ENCODE data around the gene CABP1.
A peak's percentile ranks its signal among the peaks of the same experiment; 100 is the strongest.
"Not testable (repeated sequence)": the region's sequence is repeated elsewhere in the genome, so short reads cannot be mapped to it uniquely, and the experiment has no call there.

Gene CABP1

GRCh38 chr12:120668091-120668867 is 27.9 kb downstream of the CABP1 start:
- no peak for DNase-seq (ENCODE audit: low read depth)

GRCh38 chr12:120668868-120669840 is 28.7 kb downstream of the CABP1 start:
- DNase-seq (ENCODE audit: low read depth) = no peak

GRCh38 chr12:120670237-120670636 is 29.8 kb downstream of the CABP1 start:
- DNase-seq (ENCODE audit: low read depth) = not testable (repeated sequence)

- DNase-seq (ENCODE audit: low read depth) = no peak
Measured at GRCh38 chr12:120670667-120671066, 30.2 kb downstream of the CABP1 start.

DNA sequence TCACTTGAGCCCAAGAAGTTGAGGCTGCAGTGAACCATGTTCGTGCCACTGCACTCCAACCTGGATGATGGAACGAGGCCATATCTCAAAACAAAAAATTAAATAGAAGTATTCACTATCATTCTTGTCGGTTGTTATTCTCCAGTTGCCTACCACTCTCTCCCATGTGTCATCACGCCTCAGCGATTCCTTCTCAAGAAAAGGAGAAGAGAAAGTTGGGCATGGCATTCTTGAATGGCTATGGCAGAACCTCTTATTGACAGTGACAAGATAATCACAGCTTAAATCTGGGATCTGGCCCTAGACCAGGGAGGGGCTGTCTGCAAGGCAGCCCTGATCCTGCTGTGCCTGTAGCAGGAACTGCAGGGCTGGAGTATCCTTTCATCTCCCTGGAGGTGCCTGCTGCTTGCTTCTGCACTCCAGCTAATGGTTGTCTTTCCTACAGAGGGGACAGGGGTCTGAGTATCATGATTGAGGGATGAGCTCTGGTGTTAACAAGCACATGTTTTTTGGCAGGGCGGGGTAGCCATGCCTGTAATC is 33.7 kb downstream of the CABP1 start:
- DNase-seq (ENCODE audit: low read depth) = no peak

DNA sequence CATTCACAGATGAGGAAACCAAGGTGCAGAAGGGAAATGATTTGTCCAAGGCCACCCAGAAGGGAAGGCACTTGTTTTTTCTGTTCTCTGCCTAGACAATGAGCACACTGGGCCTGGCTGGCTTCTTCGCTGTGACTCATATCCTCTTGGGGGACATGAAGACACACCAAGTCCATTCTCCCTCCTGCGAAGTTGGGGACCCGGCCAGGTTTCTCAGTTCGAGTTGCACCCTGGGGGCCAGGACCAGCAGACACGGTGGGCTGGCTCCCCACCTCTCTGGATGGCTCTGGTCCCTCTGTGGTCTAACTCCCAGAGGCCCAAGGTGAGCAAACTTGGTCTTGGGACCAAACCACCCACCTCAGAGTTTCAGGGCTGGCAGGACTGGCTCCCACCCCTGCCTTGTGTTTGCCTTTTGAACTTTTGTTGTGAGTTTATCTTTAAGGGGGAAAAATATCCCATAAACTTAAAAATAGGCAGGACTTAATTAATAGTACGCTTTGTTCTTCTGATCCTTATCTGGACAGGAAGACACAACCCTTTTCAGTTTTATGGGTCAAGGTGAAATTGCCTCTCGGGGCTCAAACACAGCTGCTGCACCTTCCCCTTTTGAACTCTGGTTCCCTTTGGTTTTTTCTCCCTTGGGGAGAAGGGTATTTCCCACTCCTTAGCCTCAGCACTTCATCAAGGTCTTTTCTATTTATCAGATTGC is 37.5 kb downstream of the CABP1 start:
- peak; percentile 72 for DNase-seq (ENCODE audit: low read depth)

- DNase-seq (ENCODE audit: low read depth) = peak; percentile 57
Measured at GRCh38 chr12:120678572-120678971, 38.1 kb downstream of the CABP1 start.

GRCh38 chr12:120680165-120680738 is 39.8 kb downstream of the CABP1 start:
- no peak for DNase-seq (ENCODE audit: low read depth)

DNA sequence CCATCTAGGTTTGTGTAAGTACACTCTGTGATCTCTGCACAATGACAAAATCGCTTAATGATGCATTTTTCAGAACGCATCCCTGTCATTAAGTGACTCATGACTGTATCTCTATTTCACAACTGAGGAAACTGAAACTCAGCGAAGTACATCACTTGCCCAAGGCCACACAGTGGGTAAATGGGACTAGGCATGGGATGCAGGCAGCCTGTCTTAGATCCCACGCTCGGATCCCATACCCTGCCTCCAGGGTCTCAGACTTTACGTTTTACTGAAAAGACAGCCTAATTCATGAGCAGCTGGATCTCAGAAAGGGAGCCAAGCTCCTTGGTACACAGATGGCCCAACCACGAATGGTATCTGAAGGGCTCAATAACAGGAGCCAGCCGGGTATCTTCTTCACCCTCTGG is 44.1 kb downstream of the CABP1 start:
- DNase-seq (ENCODE audit: low read depth) = peak; percentile 80

DNA sequence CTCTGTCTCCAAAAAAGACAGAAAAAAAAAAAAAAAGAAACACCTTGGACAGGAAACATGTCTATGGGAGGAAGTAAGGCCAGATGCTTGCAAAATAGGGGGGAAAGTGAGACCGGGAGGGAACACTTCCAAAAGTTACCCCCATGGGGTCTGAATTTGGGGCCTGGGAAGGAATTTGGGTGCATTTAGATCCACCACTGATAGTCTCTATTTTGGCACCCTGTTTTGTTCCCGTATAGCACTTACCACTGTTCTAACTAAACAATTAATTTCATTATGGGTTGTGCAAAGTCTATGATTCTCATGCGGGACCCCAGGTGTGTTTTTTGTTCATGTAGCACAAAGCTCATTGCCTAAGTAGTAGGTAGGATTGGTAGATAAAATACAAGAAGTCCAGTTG is 45.1 kb downstream of the CABP1 start:
- DNase-seq (ENCODE audit: low read depth) = no peak

DNA sequence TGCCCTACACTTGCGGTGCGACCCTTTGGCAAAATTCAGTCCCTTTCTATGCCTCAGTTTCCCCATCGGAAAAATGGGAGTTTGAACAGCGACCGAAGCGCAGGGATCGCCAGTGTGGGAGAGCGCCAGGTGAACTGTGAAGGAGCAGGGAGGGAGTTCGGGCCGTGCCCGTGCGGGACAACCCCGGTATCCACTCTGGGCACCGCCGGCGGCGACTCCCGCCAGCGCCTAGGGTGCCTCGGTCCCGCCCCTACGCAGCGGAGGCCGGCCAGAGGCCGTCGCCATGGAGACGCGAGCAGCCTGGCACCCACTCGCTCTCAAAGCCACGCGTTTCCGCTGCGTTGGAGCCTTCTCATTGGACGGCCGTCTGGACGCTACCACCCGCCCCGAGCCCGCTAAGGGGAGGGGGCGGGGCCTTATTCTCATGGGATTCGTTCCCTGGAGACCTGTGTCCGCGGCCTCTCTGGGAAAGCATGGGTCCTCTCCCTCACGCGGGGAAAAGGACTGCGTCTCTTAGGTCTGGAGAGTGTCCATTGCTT is 45.8 kb downstream of the CABP1 start:
- peak; percentile 99 for DNase-seq (ENCODE audit: low read depth)

DNA sequence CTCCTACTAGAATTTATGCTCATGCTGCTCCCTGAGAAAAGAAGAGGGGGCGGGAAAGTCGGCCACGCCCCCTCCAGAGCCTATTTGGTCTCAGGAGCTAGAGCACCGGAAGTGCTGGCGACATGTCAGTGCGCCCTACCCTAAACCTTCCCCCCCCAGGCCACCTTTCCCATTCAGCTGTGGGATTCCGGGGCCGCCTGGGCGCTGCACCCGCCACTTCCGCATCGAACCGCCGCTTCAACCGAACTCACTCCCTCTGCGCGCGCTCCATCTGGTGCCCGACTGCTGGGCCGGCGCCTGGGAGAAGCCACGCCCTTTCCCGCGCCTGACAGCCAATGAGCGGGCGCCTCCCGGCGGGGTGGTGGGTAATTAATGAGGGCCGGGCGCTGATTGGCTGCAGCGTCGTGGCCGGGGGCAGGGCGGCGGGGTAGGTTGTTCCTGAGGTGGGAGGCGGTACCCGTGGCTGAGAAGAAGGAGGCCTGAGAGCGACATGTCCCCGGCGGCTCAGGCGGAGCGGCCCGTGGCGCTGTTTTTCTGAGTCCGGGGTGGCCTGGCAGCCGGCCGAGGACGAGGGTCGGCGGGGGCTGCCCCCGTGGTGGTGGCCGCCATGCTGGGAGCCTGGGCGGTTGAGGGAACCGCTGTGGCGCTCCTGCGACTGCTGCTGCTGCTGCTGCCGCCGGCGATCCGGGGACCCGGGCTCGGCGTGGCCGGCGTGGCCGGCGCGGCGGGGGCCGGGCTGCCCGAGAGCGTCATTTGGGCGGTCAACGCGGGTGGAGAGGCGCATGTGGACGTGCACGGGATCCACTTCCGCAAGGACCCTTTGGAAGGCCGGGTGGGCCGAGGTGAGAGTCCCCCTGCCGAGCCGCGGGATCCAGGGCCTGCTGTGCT is 46.5 kb downstream of the CABP1 start, which contains the start of gene MLEC:
TSS of gene MLEC (plus strand) at position 460 of the 888 bp plus-strand sequence. CDS start at position 608, 148 bp downstream.
- peak; percentile 97 for DNase-seq (ENCODE audit: low read depth)

DNA sequence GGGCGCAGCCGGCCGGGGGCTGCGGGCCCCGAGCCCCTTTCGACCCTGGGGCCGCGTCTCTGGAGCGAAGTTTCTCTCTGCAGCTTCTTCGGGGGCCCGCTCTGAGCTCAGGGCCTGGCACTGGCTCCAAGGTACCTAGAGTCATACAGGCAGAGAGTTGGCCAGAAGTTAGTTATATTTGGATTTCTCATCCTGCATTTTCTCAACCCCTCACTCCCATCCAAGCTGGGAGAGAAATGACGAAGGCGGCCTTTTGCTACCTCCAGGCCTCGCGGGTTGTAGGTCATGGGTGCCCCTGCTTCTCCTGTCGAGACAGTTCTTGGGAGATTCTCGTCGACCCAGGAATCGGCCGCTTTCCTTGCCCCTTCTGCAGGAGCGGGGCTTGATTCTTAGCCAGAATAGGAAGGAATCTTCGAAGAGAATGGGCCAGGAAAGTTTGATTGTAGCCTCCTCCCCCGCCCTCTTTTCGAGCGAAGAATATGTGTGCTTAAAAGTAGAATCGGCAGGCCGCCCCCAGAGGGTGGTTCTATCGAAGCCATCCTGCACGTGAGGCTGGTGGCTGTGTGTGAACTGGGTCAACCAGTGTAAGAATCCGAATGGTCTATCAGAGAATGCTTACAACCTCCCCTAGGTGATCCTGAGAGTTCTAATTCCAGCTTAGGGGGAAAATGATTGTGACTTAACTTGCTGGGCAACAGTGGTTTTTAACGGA is 47.3 kb downstream of the CABP1 start:
- peak; percentile 57 for DNase-seq (ENCODE audit: low read depth)

GRCh38 chr12:120688527-120689071 is 48.2 kb downstream of the CABP1 start:
- peak; percentile 41 for DNase-seq (ENCODE audit: low read depth)

GRCh38 chr12:120689397-120690082 is 49.1 kb downstream of the CABP1 start:
- DNase-seq (ENCODE audit: low read depth) = no peak

DNA sequence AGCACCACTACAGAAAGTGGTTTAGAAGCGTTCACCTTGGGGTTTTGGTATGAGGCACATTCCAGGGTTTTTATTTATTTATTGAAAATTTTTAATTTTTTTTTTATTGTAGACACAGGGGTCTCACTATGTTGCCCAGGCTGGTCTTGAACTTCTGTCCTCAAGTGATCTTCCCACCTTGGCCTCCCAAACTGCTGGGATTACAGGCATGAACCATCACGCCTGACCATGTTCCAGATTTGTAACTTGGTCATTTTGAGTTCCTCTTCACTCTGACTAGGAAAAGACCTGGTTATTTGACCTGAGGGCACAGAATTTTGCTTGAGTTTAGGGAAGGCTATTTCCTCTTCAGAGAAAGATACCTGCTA is 49.6 kb downstream of the CABP1 start:
- DNase-seq (ENCODE audit: low read depth) = no peak

DNA sequence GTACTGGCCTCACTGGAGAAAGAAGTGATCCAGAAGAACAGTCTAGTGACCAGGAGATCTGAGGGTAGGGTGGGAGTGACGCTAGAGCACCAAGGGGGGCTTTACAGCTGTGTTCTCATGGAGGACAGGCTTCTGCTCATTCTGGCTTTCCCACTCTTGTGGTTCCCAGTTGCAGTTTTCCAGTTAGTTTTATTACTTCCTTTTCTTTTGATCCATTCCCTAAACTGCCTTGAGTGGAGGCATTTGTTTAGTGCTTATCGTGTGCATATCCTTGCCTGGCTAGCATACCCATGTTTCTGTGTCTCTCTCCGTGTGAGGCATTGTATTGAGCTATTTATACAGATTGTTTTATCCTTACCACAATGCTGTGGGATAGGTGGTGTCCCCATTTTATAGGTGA is 50.6 kb downstream of the CABP1 start:
- DNase-seq (ENCODE audit: low read depth) = no peak

GRCh38 chr12:120692524-120693033 is 52.2 kb downstream of the CABP1 start:
- DNase-seq (ENCODE audit: low read depth) = peak; percentile 37
